GM19025 (cell line): Measurements from ENCODE around the gene ZNF749.
A peak's percentile ranks its signal among the peaks of the same experiment; 100 is the strongest.
"Not testable (repeated sequence)": the region's sequence is repeated elsewhere in the genome, so short reads cannot be mapped to it uniquely, and the experiment has no call there.

Experiments
- ATAC-seq: cut with Tn5 transposase; IDR thresholded peaks from one replicate; pipeline ENCODE4 v1.9.1; 2021; ENCODE audit warnings: mild to moderate bottlenecking, low read depth, moderate library complexity; ENCODE audit not compliant: unreplicated experiment

Gene ZNF749

DNA sequence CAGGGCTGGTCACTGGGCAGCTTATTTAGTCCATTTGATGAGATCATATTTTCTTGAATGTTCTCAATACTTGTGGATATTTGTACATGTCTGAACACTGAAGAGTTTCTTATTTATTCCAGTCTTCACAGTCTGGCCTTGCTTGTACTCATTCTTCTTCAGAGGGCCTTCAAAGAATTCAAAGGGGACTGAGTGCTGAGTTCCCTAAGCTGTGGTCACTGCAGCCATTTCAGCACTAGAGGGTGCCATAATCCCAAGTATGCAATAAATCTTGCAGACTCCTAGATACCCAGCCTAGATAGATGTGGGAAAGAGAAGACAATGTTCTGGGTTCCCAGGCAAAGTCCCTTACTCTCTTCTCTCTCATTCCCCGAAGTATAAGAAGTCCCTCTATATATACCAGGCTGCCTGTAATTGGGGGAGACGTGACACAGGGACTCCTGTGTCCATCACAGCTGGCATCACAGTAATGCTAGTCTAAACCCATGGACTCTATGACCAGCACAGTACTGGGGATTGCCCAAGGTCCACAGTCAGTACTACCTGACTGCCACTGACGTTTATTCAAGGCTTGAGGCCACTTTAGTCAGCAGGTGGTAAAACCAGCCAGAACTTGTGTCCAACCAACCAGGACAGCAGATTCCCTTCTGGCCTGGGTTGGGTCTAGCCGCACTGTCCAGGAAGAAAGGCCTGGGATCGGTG lies 30.7 kb downstream of the ZNF749 start:
- ATAC-seq = no peak

DNA sequence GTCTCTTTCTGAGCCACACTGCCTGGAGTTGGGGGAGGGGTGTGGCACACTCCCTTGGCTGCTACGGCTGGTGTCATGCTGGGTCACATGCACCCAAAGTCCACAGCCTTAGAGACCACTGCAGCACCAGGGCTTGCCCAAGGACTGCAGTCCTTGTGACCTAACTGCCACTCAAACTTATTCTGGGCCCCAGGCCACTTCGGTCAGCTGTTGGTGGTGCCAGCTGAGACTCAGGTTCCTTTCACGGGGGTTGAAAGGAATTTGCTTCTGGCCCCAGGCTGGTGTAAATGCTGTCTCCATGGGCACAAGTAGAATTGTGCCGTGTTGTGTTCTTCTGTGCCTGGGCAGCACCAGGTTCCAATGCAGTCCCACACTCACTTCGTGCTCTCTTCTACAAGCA lies 31.4 kb downstream of the ZNF749 start:
- ATAC-seq = no peak

GRCh38 chr19:57473646-57474045 lies 38.5 kb downstream of the ZNF749 start:
- no peak for ATAC-seq

- ATAC-seq = peak; percentile 92
Observed at GRCh38 chr19:57477191-57478008, 42.3 kb downstream of the ZNF749 start, which contains the start of gene ZNF772. ZNF772 (minus strand) TSS chr19:57477566; CDS start chr19:57477309, 257 bp downstream.

DNA sequence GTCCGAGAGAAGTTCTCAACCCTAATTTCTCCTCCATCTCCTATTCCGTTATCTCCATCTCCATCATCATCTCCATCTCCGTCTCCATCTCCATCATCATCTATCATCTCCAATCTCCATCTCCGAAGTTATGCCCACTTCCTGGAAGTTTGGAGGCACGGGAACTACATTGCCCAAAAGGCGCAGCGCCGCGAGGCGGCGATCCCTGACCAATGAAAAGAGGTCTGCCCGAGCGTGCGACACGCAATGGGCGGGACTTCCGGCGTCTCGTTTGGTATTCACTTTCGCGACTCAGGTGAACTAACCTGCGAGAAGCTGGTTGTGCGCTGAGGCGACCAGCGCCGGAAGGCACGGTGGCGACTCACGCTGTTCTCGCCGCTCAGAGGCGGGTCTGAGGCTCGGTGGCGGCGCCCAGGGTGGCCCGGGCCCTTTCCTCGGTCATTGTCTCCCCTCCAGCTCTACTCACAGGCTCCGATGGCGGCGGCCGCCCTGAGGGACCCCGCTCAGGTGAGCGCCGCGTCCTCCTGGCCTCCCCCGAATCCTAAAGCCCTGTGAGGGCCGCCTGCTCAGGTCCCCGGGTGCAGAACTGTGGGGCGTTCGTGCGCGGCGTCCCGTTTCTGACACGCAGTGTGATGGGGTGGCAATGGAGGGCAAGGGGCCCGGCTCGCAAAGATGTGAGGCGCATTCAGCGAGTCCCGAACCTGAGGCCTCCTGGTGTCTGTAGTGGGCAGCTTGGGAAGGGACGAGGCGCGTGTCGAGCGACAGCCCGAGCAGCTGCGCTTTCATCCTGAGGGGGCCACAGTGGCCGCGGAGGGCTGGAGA lies 52.6 kb downstream of the ZNF749 start, which contains the start of gene ZNF419:
TSS of gene ZNF419 (plus strand) at position 274 of the 822 bp plus-strand sequence. CDS start at position 475, 201 bp downstream.
- ATAC-seq = peak; percentile 97

DNA sequence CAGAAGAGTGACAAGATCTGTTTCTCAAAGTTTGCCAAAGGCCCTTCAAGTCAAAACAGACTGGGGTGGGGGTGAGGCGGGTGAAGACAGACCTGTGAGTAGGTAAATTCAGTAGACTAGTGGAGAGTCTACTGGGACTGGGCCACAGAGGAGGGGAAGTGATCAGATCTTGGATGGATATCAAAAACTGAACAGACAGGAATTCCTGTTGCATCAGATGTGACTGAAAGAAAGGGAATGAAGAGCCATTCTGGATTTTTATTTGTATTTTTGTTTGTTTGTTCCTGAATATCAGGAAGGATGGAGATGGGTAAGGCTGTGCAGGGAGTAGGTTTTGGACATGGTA lies 53.1 kb downstream of the ZNF749 start:
- not testable (repeated sequence) for ATAC-seq
